ENCODE measurements around the gene WIPF2.

WIPF2 gene

DNA sequence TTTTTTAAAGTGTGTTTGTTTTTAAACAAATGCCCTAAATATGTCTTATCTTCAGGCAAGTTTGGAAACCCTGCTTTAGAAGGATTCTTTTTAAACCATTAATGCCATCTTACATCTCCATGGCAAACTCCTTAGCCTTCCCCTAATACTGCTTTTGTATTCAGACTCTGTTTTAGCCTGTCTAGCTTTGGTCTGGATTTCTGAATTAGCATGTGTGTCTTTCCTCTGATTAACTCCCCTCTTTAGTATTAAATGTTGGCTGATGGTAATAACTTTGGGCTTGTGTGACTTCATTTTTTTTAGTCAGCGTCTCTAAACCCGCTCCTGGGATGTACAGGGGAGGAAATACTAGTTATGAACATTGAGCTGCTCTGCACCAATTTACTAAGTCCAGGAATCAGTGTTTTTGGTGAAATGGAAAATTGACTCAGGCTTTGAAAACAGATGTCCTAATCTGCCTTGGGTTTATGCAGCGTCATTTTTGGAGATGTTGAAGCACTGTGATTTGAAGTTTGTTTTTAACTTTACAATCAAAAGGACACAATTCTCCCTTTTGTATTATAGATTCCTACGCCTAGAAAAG is 22.2 kb downstream of the WIPF2 start:
- TF ChIP-seq, protein P1, sequence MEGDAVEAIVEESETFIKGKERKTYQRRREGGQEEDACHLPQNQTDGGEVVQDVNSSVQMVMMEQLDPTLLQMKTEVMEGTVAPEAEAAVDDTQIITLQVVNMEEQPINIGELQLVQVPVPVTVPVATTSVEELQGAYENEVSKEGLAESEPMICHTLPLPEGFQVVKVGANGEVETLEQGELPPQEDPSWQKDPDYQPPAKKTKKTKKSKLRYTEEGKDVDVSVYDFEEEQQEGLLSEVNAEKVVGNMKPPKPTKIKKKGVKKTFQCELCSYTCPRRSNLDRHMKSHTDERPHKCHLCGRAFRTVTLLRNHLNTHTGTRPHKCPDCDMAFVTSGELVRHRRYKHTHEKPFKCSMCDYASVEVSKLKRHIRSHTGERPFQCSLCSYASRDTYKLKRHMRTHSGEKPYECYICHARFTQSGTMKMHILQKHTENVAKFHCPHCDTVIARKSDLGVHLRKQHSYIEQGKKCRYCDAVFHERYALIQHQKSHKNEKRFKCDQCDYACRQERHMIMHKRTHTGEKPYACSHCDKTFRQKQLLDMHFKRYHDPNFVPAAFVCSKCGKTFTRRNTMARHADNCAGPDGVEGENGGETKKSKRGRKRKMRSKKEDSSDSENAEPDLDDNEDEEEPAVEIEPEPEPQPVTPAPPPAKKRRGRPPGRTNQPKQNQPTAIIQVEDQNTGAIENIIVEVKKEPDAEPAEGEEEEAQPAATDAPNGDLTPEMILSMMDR (conservative IDR thresholded peaks at IDR 0.05; ENCODE audit: low read depth, low read length) = no peak

DNA sequence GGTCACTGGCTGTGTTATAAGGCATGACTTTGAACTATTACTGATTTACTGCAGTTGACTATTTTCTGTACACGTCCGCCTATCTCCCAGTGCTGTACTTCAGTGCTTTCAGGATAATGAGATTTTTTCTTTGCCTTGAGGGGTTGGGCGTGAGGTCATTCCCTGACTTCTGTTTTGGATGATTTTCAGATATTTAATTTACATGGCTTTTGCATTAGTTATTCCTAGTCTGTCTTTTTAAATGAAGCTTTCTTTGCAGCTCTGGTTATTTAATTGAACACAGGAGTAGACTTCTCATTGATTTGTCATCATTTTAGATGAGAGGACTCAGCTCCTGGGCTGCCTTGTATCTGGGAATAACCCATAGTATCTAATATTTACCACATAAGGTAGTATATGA is 23.7 kb downstream of the WIPF2 start:
- no peak for DNase-seq (ENCODE audit: low read depth)

More for the DNA sequence above, 22.2 kb downstream of the WIPF2 start:
- no peak overlapping the region for H3K4me3 ChIP-seq (ENCODE audit: low read depth, low read length)
- no peak for DNase-seq (ENCODE audit: low read depth)

DNA sequence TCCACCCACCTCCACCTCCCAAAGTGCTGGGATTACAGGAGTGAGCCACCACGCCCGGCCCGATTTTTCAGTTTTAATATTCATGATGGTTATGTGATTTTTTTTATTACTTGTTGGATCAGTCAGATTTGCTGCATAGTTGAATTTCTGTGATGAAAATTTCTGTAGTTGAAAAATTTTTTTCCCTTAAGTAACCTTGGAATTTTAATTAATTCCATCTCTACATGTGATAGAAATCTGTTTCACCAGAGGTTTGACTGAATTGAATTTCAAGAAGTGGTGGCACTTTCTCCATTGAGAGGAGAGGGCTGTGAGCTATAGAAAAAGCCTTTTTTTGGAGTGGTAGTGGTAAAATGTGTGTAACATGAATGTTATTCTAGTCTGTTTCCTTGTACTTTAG is 24.7 kb downstream of the WIPF2 start:
- TF ChIP-seq, protein P1 (conservative IDR thresholded peaks at IDR 0.05; ENCODE audit: low read depth, low read length) = no peak
- H3K4me3 ChIP-seq (ENCODE audit: low read depth, low read length) = no peak overlapping the region
- no peak for DNase-seq (ENCODE audit: low read depth)

More for the DNA sequence above, 23.7 kb downstream of the WIPF2 start:
- no peak overlapping the region for H3K4me3 ChIP-seq (ENCODE audit: low read depth, low read length)
- TF ChIP-seq, protein P1 (conservative IDR thresholded peaks at IDR 0.05; ENCODE audit: low read depth, low read length) = no peak

DNA sequence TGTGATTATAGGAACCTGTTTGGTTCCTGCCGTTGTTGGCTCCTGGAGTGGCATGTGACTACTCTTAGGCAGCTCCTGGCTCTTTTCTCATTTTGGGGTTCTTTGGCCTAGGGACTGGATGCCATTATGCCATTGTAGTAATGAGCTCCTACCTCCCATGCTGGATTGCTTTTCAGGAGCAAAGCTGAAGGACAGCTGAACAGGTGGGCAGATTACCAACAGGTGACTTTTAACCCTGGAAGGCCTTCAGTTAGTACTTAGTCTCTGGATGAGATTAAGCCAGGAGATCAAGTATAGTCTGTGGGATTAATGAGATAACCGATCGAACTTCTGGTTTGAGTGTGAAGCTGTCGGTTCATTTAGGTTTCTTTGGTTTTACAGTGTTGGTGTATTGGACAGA is 25.2 kb downstream of the WIPF2 start:
- TF ChIP-seq, protein P1 (conservative IDR thresholded peaks at IDR 0.05; ENCODE audit: low read depth, low read length) = no peak
- no peak overlapping the region for H3K4me3 ChIP-seq (ENCODE audit: low read depth, low read length)
- no peak for DNase-seq (ENCODE audit: low read depth)

DNA sequence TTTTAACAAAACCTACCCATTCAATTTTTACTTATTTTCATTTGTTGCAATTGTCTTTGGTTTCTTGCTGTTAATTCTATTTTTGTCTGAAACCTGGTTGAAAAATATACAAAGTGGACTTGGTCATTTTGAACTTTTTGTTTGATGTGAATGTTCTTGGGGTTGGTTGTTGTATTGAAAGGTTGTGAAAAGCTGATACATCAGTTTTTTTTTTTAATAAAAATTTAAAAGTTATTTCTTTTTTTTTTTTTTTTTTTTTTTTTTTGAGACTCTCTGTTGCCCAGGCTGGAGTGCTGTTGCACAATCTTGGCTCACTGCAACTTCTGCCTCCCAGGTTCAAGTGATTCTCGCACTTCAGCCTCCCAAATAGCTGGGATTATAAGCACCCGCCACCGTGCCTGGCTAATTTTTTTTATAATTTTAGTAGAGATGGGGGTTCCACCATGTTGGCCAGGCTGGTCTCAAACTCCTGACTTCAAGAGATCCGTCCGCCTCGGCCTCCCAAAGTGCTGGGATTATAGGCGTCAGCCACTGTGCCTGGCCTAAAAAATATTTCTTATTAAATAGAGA is 28.9 kb downstream of the WIPF2 start:
- TF ChIP-seq, protein P1 (conservative IDR thresholded peaks at IDR 0.05; ENCODE audit: low read depth, low read length) = no peak
- no peak for DNase-seq (ENCODE audit: low read depth)
- H3K4me3 ChIP-seq (ENCODE audit: low read depth, low read length) = no peak overlapping the region

DNA sequence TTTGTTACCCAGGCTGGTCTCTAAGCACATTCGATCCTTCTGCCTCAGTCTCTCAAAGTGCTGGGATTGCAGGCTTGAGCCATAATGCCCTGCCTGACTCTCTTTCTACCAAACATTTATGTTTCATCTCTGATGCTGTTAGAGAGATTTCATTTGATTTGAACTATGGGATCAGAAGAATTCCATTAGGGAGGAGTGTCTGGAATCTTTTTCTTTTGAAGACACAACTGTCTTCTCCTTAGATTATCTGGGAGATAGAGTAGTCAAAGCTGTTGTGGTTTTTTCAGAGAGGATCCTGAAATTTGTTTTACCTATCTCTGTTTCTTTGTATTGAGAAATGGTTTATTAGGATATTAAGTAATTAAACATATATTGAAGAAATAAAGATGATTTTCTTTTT is 29.4 kb downstream of the WIPF2 start:
- TF ChIP-seq, protein P1 (conservative IDR thresholded peaks at IDR 0.05; ENCODE audit: low read depth, low read length) = no peak
- DNase-seq (ENCODE audit: low read depth) = no peak
- H3K4me3 ChIP-seq (ENCODE audit: low read depth, low read length) = no peak overlapping the region

DNA sequence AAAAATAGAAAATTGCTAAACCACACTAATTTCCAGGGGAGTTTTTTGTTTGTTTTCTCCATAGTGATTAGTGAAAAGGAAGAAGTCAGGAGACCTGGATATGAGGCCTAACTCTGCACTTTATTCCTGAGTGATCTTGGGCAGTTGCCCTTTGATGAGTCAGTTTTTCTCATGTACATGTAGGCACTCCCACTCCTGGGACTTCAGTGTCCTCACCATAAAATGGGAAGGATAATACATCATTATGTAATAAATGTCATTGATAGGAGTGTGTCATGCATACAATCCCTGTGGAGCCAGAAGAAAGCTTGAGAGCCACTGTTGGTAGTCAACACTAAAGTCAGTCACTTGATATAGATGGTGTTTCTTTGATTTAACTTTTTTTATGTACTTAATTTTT is 32.5 kb downstream of the WIPF2 start:
- TF ChIP-seq, protein P1 (conservative IDR thresholded peaks at IDR 0.05; ENCODE audit: low read depth, low read length) = no peak
- H3K4me3 ChIP-seq (ENCODE audit: low read depth, low read length) = no peak overlapping the region
- DNase-seq (ENCODE audit: low read depth) = peak; percentile 75
